Neuronal stem cell (in vitro differentiated cells): Measurements from ENCODE around the gene ABCC4.
"Not testable (repeated sequence)": the region's sequence is repeated elsewhere in the genome, so short reads cannot be mapped to it uniquely, and the experiment has no call there.

Experiments used
- DNase-seq: peaks from one replicate; pipeline ENCODE4 v3.0.0-alpha.2; 2013; ENCODE audit warnings: low spot score
- H2AFZ ChIP-seq: one replicate; pipeline ENCODE4 v1.6.1; 2013; ENCODE audit warnings: mild to moderate bottlenecking, low read length, inconsistent platforms
- H2AK5ac ChIP-seq: 2 replicates; pipeline ENCODE4 v1.6.1; 2013; ENCODE audit warnings: low read depth, mild to moderate bottlenecking, inconsistent platforms, low read length, moderate library complexity, mixed read lengths
- H2BK120ac ChIP-seq: 2 replicates; pipeline ENCODE4 v1.6.1; 2013; ENCODE audit warnings: low read depth, mild to moderate bottlenecking, inconsistent platforms, low read length, moderate library complexity, mixed read lengths
- H2BK12ac ChIP-seq: one replicate; pipeline ENCODE4 v1.6.1; 2013; ENCODE audit warnings: low read length, inconsistent platforms
- H2BK15ac ChIP-seq: 2 replicates; pipeline ENCODE4 v1.6.1; 2013; ENCODE audit warnings: mild to moderate bottlenecking, low read length, inconsistent platforms, mixed read lengths
- H2BK5ac ChIP-seq: one replicate; pipeline ENCODE4 v1.6.1; 2013; ENCODE audit warnings: inconsistent platforms, mild to moderate bottlenecking, low read length, moderate library complexity
- H3K14ac ChIP-seq: one replicate; pipeline ENCODE4 v1.6.1; 2013; ENCODE audit warnings: low read length, inconsistent platforms
- H3K18ac ChIP-seq: 2 replicates; pipeline ENCODE4 v1.6.1; 2013; ENCODE audit warnings: low read length, inconsistent platforms
- H3K23ac ChIP-seq: 2 replicates; pipeline ENCODE4 v1.6.1; 2013; ENCODE audit warnings: low read depth, mild to moderate bottlenecking, mixed read lengths, low read length, inconsistent platforms; ENCODE audit not compliant: poor library complexity
- H3K27ac ChIP-seq: replicated peaks from 3 replicates; pipeline ENCODE4 v1.5.1; 2013; ENCODE audit warnings: low read length, inconsistent platforms
- H3K27me3 ChIP-seq, 3 experiments: 2 replicates each; pipeline ENCODE4 v1.6.1; 2013; ENCODE audit warnings: low read length in 3 of 3, mild to moderate bottlenecking in 2 of 3, inconsistent platforms in 1 of 3, low read depth in 1 of 3, mixed read lengths in 1 of 3, moderate library complexity in 1 of 3; ENCODE audit not compliant: control insufficient read depth in 3 of 3, insufficient read depth in 3 of 3
- H3K36me3 ChIP-seq, 2 donors: replicated peaks in 1 of 2; 2 replicates each; pipeline ENCODE4 v1.6.1; 2013; ENCODE audit warnings: low read length in 2 of 2; ENCODE audit not compliant: control insufficient read depth in 2 of 2, insufficient read depth in 2 of 2
- H3K4ac ChIP-seq: 2 replicates; pipeline ENCODE4 v1.6.1; 2013; ENCODE audit warnings: inconsistent platforms, mild to moderate bottlenecking, low read length, moderate library complexity
- H3K4me1 ChIP-seq, 2 donors: 1 replicate in 1 of 2; 2 replicates in 1 of 2; pipeline ENCODE4 v1.6.1; 2013; ENCODE audit warnings: low read length in 2 of 2, low read depth in 1 of 2; ENCODE audit not compliant: control insufficient read depth in 2 of 2, insufficient read depth in 1 of 2
- H3K4me2 ChIP-seq: one replicate; pipeline ENCODE4 v1.6.1; 2013; ENCODE audit warnings: mild to moderate bottlenecking, low read length, inconsistent platforms; ENCODE audit not compliant: insufficient read depth, poor library complexity, severe bottlenecking
- H3K4me3 ChIP-seq, 2 donors: 2 replicates each; pipeline ENCODE4 v1.5.1; 2013; ENCODE audit warnings: low read length in 2 of 2, mild to moderate bottlenecking in 2 of 2, inconsistent platforms in 1 of 2, moderate library complexity in 1 of 2
- H3K79me1 ChIP-seq: one replicate; pipeline ENCODE4 v1.6.1; 2013; ENCODE audit warnings: low read depth, mild to moderate bottlenecking, inconsistent platforms, low read length, moderate library complexity
- H3K9ac ChIP-seq: one replicate; pipeline ENCODE4 v1.6.1; 2013; ENCODE audit warnings: mild to moderate bottlenecking, low read depth, low read length, inconsistent platforms; ENCODE audit not compliant: poor library complexity
- H3K9me3 ChIP-seq, 2 donors: replicated peaks in 1 of 2; 2 replicates each; pipeline versions ENCODE3 to v1.6.1; 2013; ENCODE audit warnings: low read length in 2 of 2, mild to moderate bottlenecking in 2 of 2, inconsistent platforms in 1 of 2, low read depth in 1 of 2, mixed read lengths in 1 of 2, moderate library complexity in 1 of 2; ENCODE audit not compliant: control insufficient read depth in 2 of 2, insufficient read depth in 1 of 2
- H4K8ac ChIP-seq: one replicate; pipeline ENCODE4 v1.6.1; 2013; ENCODE audit warnings: low read depth, mild to moderate bottlenecking, inconsistent platforms, low read length, moderate library complexity
- H4K91ac ChIP-seq: one replicate; pipeline ENCODE4 v1.6.1; 2013; ENCODE audit warnings: low read length, low read depth, mild to moderate bottlenecking, inconsistent platforms; ENCODE audit not compliant: poor library complexity
- WGBS, 2 donors: extraction: QIAGEN DNeasy Blood & Tissue Kit; methylation state at CpG; one replicate each; pipeline ENCODE4 v1.1.7; 2013; ENCODE audit warnings: missing lambda C conversion rate in 2 of 2, mixed read lengths in 1 of 2; ENCODE audit not compliant: insufficient read length in 2 of 2, insufficient replicate concordance in 1 of 2; ENCODE audit errors: extremely low coverage in 2 of 2; 5-methylcytosine and 5-hydroxymethylcytosine counted together

The ABCC4 gene

GRCh38 chr13:95174517-95174916, 126.7 kb downstream of the ABCC4 start:
- Histone ChIP-seq H3K4me3 (no peak overlapping the region), H3K36me3 (peaks cover 3 to 24% of the 10 kb centered on the region in 2 donors), H3K14ac (no peak overlapping the region), H3K4ac (no peak overlapping the region), H3K27ac (no peak overlapping the region), H4K8ac (no peak overlapping the region), H2BK120ac (no peak overlapping the region), H3K27me3 (no peaks in the 10 kb centered on the region), H2BK15ac (no peak overlapping the region), H3K4me2 (no peak overlapping the region), H3K9ac (no peak overlapping the region), H3K79me1 (no peaks in the 10 kb centered on the region), H3K9me3 (peaks cover 0 to 7% of the 10 kb centered on the region in 2 donors), H3K4me1 (peaks cover 6 to 12% of the 10 kb centered on the region in 2 donors), H3K23ac (no peak overlapping the region), H4K91ac (no peak overlapping the region), H3K18ac (no peak overlapping the region), H2AK5ac (no peak overlapping the region), H2BK5ac (no peak overlapping the region), H2BK12ac (no peak overlapping the region), H2AFZ (no peak overlapping the region)
- no CpG with 5 or more reads among the region's 14 CpGs for WGBS, 2 donors
- no peak for DNase-seq

- no peak overlapping the region for H4K8ac ChIP-seq
- no peak overlapping the region for H2BK15ac ChIP-seq
- H4K91ac ChIP-seq, result no peak overlapping the region
- H2AK5ac ChIP-seq, result no peak overlapping the region
- H2BK120ac ChIP-seq, result no peak overlapping the region
- H2BK12ac ChIP-seq, result no peak overlapping the region
- peaks cover 17 to 37% of the 10 kb centered on the region in 2 donors for H3K36me3 ChIP-seq
- H3K18ac ChIP-seq, result no peak overlapping the region
- H3K27me3 ChIP-seq, result no peaks in the 10 kb centered on the region
- no peaks in the 10 kb centered on the region for H3K79me1 ChIP-seq
- H2AFZ ChIP-seq, result no peak overlapping the region
- no peak overlapping the region for H2BK5ac ChIP-seq
- no peak overlapping the region for H3K27ac ChIP-seq
- no peaks in the 10 kb centered on the region for H3K4me1 ChIP-seq
- no peak overlapping the region for H3K4me3 ChIP-seq
- WGBS, 2 donors, result no CpG with 5 or more reads among the region's 6 CpGs
- H3K14ac ChIP-seq, result no peak overlapping the region
- no peak overlapping the region for H3K9ac ChIP-seq
- no peak for DNase-seq
- H3K4me2 ChIP-seq, result no peak overlapping the region
- no peak overlapping the region for H3K23ac ChIP-seq
- H3K4ac ChIP-seq, result no peak overlapping the region
- peaks cover 2 to 20% of the 10 kb centered on the region in 2 donors for H3K9me3 ChIP-seq
These were observed 133.1 kb downstream of the ABCC4 start for GRCh38 chr13:95168191-95168590.

DNA sequence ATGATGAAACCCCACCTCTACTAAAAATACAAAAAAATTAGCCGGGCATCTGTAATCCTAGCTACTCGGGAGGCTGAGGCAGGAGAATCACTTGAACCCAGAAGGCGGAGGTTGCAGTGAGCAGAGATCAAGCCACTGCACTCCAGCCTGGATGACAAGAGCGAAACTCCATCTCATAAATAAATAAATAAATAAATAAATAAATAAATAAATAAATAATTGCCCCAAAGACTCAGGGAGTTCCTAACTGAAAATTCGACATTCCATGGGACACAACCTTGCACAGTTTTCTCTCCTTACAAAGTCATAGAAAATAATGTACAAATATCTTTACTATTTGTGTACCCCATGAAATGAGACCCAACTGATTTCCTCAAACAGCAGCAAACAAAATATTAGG, 134.2 kb downstream of the ABCC4 start:
- Histone ChIP-seq H3K36me3 (peaks cover 16 to 40% of the 10 kb centered on the region in 2 donors), H3K9me3 (peaks cover 2 to 20% of the 10 kb centered on the region in 2 donors)
- not testable (repeated sequence) for H2AFZ ChIP-seq, H2BK15ac ChIP-seq, H3K9ac ChIP-seq, H4K8ac ChIP-seq, H2BK12ac ChIP-seq, H3K79me1 ChIP-seq, H3K14ac ChIP-seq, H3K4me2 ChIP-seq, H3K4me3 ChIP-seq, H2BK120ac ChIP-seq, H3K4ac ChIP-seq, H4K91ac ChIP-seq, DNase-seq, H3K18ac ChIP-seq, H2AK5ac ChIP-seq, H3K23ac ChIP-seq, H3K4me1 ChIP-seq, H2BK5ac ChIP-seq, H3K27me3 ChIP-seq, H3K27ac ChIP-seq
- WGBS, 2 donors, result no CpG with 5 or more reads among the region's 5 CpGs

DNA sequence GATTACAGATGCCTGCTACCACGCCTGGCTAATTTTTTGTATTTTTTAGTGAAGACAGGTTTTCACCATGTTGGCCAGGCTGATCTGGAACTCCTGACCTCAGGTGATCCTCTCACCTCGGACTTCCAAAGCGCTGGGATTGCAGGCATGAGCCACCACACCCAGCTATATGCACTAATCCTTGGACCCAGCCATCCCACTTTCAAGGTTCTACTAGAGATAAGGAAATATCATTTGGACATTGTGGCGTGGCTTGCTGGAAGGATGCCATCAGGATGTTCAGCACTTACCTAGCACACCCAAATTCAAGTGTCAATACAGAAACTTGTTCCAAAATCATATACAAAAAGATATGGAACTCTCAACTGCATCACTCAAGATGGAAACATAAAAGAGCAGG, 136.4 kb downstream of the ABCC4 start:
- peaks cover 2 to 20% of the 10 kb centered on the region in 2 donors for H3K9me3 ChIP-seq
- no peaks in the 10 kb centered on the region for H3K79me1 ChIP-seq
- H3K23ac ChIP-seq, result no peak overlapping the region
- H3K14ac ChIP-seq, result no peak overlapping the region
- no peak overlapping the region for H3K9ac ChIP-seq
- H3K27ac ChIP-seq, result no peak overlapping the region
- H3K4me2 ChIP-seq, result no peak overlapping the region
- H3K4ac ChIP-seq, result no peak overlapping the region
- H2BK12ac ChIP-seq, result no peak overlapping the region
- peaks cover 16 to 38% of the 10 kb centered on the region in 2 donors for H3K36me3 ChIP-seq
- WGBS, 2 donors, result no CpG with 5 or more reads among the region's 4 CpGs
- no peaks in the 10 kb centered on the region for H3K27me3 ChIP-seq
- no peak overlapping the region for H2BK120ac ChIP-seq
- no peak overlapping the region for H3K4me3 ChIP-seq
- H3K18ac ChIP-seq, result no peak overlapping the region
- H2AFZ ChIP-seq, result no peak overlapping the region
- H2BK15ac ChIP-seq, result no peak overlapping the region
- H4K8ac ChIP-seq, result no peak overlapping the region
- H2AK5ac ChIP-seq, result no peak overlapping the region
- H3K4me1 ChIP-seq, result peaks cover 0 to 3% of the 10 kb centered on the region in 2 donors
- DNase-seq, result no peak
- H4K91ac ChIP-seq, result no peak overlapping the region
- H2BK5ac ChIP-seq, result no peak overlapping the region
